CD4-positive, alpha-beta T cell treated with Interleukin-4 for 1 hour (primary cell): ENCODE results near the gene SLC35F4.
"Not testable (repeated sequence)": the region's sequence is repeated elsewhere in the genome, so short reads cannot be mapped to it uniquely, and the experiment has no call there.

Experiments
- DNase-seq, 2 donors: peaks; one replicate each; pipeline ENCODE4 v3.0.0-alpha.2; 2020 to 2022

SLC35F4 gene

GRCh38 chr14:57771801-57772200 is 94.1 kb downstream of the SLC35F4 start:
- no peak for DNase-seq

- no peak for DNase-seq
Measured at GRCh38 chr14:57769863-57770523, 95.9 kb downstream of the SLC35F4 start.

- DNase-seq: no peak
Measured at GRCh38 chr14:57761800-57762199, 104.1 kb downstream of the SLC35F4 start.

GRCh38 chr14:57760896-57761295 is 105.0 kb downstream of the SLC35F4 start:
- DNase-seq: no peak

- DNase-seq: no peak
Measured at GRCh38 chr14:57755018-57755521, 110.8 kb downstream of the SLC35F4 start.

GRCh38 chr14:57754527-57754926 is 111.4 kb downstream of the SLC35F4 start:
- no peak for DNase-seq

GRCh38 chr14:57753821-57754220 is 112.1 kb downstream of the SLC35F4 start:
- DNase-seq: no peak

GRCh38 chr14:57752142-57752695 is 113.7 kb downstream of the SLC35F4 start:
- not testable (repeated sequence) for DNase-seq

- no peak for DNase-seq
Measured at GRCh38 chr14:57751400-57751799, 114.5 kb downstream of the SLC35F4 start.

- no peak for DNase-seq
Measured at GRCh38 chr14:57749267-57749666, 116.6 kb downstream of the SLC35F4 start.

- no peak for DNase-seq
Measured at GRCh38 chr14:57748279-57748678, 117.6 kb downstream of the SLC35F4 start.

- no peak for DNase-seq
Measured at GRCh38 chr14:57747036-57747435, 118.9 kb downstream of the SLC35F4 start.

- DNase-seq: no peak
Measured at GRCh38 chr14:57746563-57746962, 119.3 kb downstream of the SLC35F4 start.

- DNase-seq: no peak
Measured at GRCh38 chr14:57739516-57739915, 126.4 kb downstream of the SLC35F4 start.

GRCh38 chr14:57737598-57737997 is 128.3 kb downstream of the SLC35F4 start:
- DNase-seq: no peak

GRCh38 chr14:57736391-57736790 is 129.5 kb downstream of the SLC35F4 start:
- DNase-seq: no peak

GRCh38 chr14:57735276-57735675 is 130.6 kb downstream of the SLC35F4 start:
- DNase-seq: no peak

GRCh38 chr14:57732463-57733285 is 133.2 kb downstream of the SLC35F4 start:
- no peak for DNase-seq

- no peak for DNase-seq
Measured at GRCh38 chr14:57729208-57730187, 136.4 kb downstream of the SLC35F4 start.

- no peak for DNase-seq
Measured at GRCh38 chr14:57725399-57726077, 140.4 kb downstream of the SLC35F4 start.

- DNase-seq: not testable (repeated sequence)
Measured at GRCh38 chr14:57722141-57722540, 143.8 kb downstream of the SLC35F4 start.

GRCh38 chr14:57714487-57714931 is 151.4 kb downstream of the SLC35F4 start:
- DNase-seq: no peak
